H9 (cell line): ENCODE measurements around the gene UST. TPM values are rescaled to one million over a fixed set of nuclear protein-coding genes. Genes with fewer than 3 reads are reported as not detected.

Experiments
- DNase-seq: peaks from one replicate; pipeline ENCODE4 v3.0.0-alpha.2; 2017
- H2AFZ ChIP-seq: one replicate; pipeline ENCODE4 v1.6.1; 2013; ENCODE audit warnings: mild to moderate bottlenecking, low read length, control low read depth, moderate library complexity
- H2AK5ac ChIP-seq: 2 replicates; pipeline ENCODE4 v1.6.1; 2013; ENCODE audit warnings: low read length, control low read depth, mixed read lengths; ENCODE audit not compliant: insufficient read length
- H2BK120ac ChIP-seq: one replicate; pipeline ENCODE4 v1.6.1; 2013; ENCODE audit warnings: low read depth, mild to moderate bottlenecking, low read length, control low read depth, inconsistent platforms; ENCODE audit not compliant: poor library complexity, severe bottlenecking
- H2BK12ac ChIP-seq: 2 replicates; pipeline ENCODE4 v1.6.1; 2013; ENCODE audit warnings: low read length, control low read depth, mixed read lengths, low read depth; ENCODE audit not compliant: insufficient read length
- H2BK15ac ChIP-seq: 2 replicates; pipeline ENCODE4 v1.6.1; 2013; ENCODE audit warnings: low read depth, low read length, control low read depth
- H2BK20ac ChIP-seq: one replicate; pipeline ENCODE4 v1.6.1; 2013; ENCODE audit warnings: low read depth, mild to moderate bottlenecking, low read length, control low read depth, inconsistent platforms; ENCODE audit not compliant: poor library complexity, severe bottlenecking
- H2BK5ac ChIP-seq: 2 replicates; pipeline ENCODE4 v1.6.1; 2013; ENCODE audit warnings: low read length, control low read depth, mixed read lengths; ENCODE audit not compliant: insufficient read length
- H3K14ac ChIP-seq: 2 replicates; pipeline ENCODE4 v1.6.1; 2013; ENCODE audit warnings: low read length, control low read depth; ENCODE audit not compliant: insufficient read depth
- H3K18ac ChIP-seq: 2 replicates; pipeline ENCODE4 v1.6.1; 2013; ENCODE audit warnings: low read depth, mild to moderate bottlenecking, mixed read lengths, low read length, control low read depth; ENCODE audit not compliant: insufficient read length
- H3K23ac ChIP-seq: 2 replicates; pipeline ENCODE4 v1.6.1; 2013; ENCODE audit warnings: low read length, control low read depth, mixed read lengths, low read depth; ENCODE audit not compliant: insufficient read length
- H3K23me2 ChIP-seq: 2 replicates; pipeline ENCODE4 v1.6.1; 2013; ENCODE audit warnings: low read depth, mild to moderate bottlenecking, mixed read lengths, low read length, control low read depth; ENCODE audit not compliant: insufficient read length, poor library complexity, severe bottlenecking
- H3K27ac ChIP-seq: 2 replicates; pipeline ENCODE4 v1.5.1; 2013; ENCODE audit warnings: low read length, control low read depth, mixed read lengths, low read depth; ENCODE audit not compliant: insufficient read length
- H3K27me3 ChIP-seq: 2 replicates; pipeline ENCODE4 v1.6.1; 2013; ENCODE audit warnings: low read length, control low read depth, inconsistent platforms; ENCODE audit not compliant: insufficient read depth
- H3K4ac ChIP-seq: 2 replicates; pipeline ENCODE4 v1.6.1; 2013; ENCODE audit warnings: low read depth, mild to moderate bottlenecking, control low read depth, inconsistent platforms, low read length, moderate library complexity
- H3K4me1 ChIP-seq: 2 replicates; pipeline ENCODE4 v1.6.1; 2013; ENCODE audit warnings: low read length, control low read depth, inconsistent platforms; ENCODE audit not compliant: insufficient read depth
- H3K4me2 ChIP-seq: 2 replicates; pipeline ENCODE4 v1.6.1; 2013; ENCODE audit warnings: low read length, control low read depth, mixed read lengths; ENCODE audit not compliant: insufficient read length, insufficient read depth
- H3K56ac ChIP-seq: 2 replicates; pipeline ENCODE4 v1.6.1; 2013; ENCODE audit warnings: low read depth, mild to moderate bottlenecking, mixed read lengths, low read length, control low read depth; ENCODE audit not compliant: insufficient read length
- H3K79me1 ChIP-seq: 2 replicates; pipeline ENCODE4 v1.6.1; 2013; ENCODE audit warnings: low read depth, mild to moderate bottlenecking, moderate library complexity, low read length, control low read depth, inconsistent platforms; ENCODE audit not compliant: insufficient read depth, poor library complexity, severe bottlenecking
- H3K79me2 ChIP-seq: 2 replicates; pipeline ENCODE4 v1.6.1; 2013; ENCODE audit warnings: low read length, control low read depth, inconsistent platforms; ENCODE audit not compliant: insufficient read depth
- H3K9ac ChIP-seq: 2 replicates; pipeline ENCODE4 v1.6.1; 2013; ENCODE audit warnings: low read length, control low read depth, mixed read lengths; ENCODE audit not compliant: insufficient read length; ENCODE audit errors: extremely low read depth
- H3K9me3 ChIP-seq: one replicate; pipeline ENCODE4 v1.6.1; 2013; ENCODE audit warnings: low read depth, low read length, inconsistent platforms; ENCODE audit not compliant: control insufficient read depth
- H3T11ph ChIP-seq: one replicate; pipeline ENCODE4 v1.6.1; 2013; ENCODE audit warnings: mild to moderate bottlenecking, low read length, control low read depth, inconsistent platforms
- H4K20me1 ChIP-seq: one replicate; pipeline ENCODE4 v1.6.1; 2013; ENCODE audit not compliant: control insufficient read depth, insufficient read length, insufficient read depth
- H4K5ac ChIP-seq: 2 replicates; pipeline ENCODE4 v1.6.1; 2013; ENCODE audit warnings: low read depth, mild to moderate bottlenecking, mixed read lengths, low read length, control low read depth; ENCODE audit not compliant: insufficient read length
- H4K8ac ChIP-seq: replicated peaks from 2 replicates; pipeline ENCODE4 v1.6.1; 2013; ENCODE audit warnings: low read length, control low read depth, mixed read lengths, low read depth; ENCODE audit not compliant: insufficient read length
- H4K91ac ChIP-seq: 2 replicates; pipeline ENCODE4 v1.6.1; 2013; ENCODE audit warnings: low read depth, mild to moderate bottlenecking, moderate library complexity, mixed read lengths, low read length, control low read depth; ENCODE audit not compliant: insufficient read length
- H3K27ac Mint-ChIP-seq, 3 experiments: 2 replicates in 2 of 3; 3 replicates in 1 of 3; pipeline ENCODE4 v1.8.0; 2020 to 2021; ENCODE audit warnings: mixed read lengths in 3 of 3, mild to moderate bottlenecking in 1 of 3, moderate library complexity in 1 of 3
- H3K27me3 Mint-ChIP-seq: 2 replicates; pipeline ENCODE4 v1.8.0; 2021; ENCODE audit warnings: low read depth, mild to moderate bottlenecking, moderate library complexity, mixed read lengths
- H3K36me3 Mint-ChIP-seq, 3 experiments: 2 replicates in 2 of 3; 3 replicates in 1 of 3; pipeline ENCODE4 v1.8.0; 2020 to 2021; ENCODE audit warnings: low read depth in 3 of 3, mixed read lengths in 3 of 3; ENCODE audit not compliant: insufficient read depth in 1 of 3
- H3K4me1 Mint-ChIP-seq, 2 experiments: 2 replicates each; pipeline ENCODE4 v1.8.0; 2020; ENCODE audit warnings: mixed read lengths in 2 of 2
- H3K4me3 Mint-ChIP-seq, 2 experiments: 2 replicates in 1 of 2; 3 replicates in 1 of 2; pipeline ENCODE4 v1.8.0; 2020 to 2021; ENCODE audit warnings: mild to moderate bottlenecking in 2 of 2, mixed read lengths in 2 of 2, moderate library complexity in 1 of 2
- H3K9me3 Mint-ChIP-seq, 2 experiments: 2 replicates in 1 of 2; 3 replicates in 1 of 2; pipeline ENCODE4 v1.8.0; 2020; ENCODE audit warnings: mild to moderate bottlenecking in 2 of 2, mixed read lengths in 2 of 2, moderate library complexity in 1 of 2
- CTCF ChIP-seq: fragments of 200-600 bp; sonication (generic); conservative IDR thresholded peaks from 3 replicates; pipeline ENCODE4 v1.8.0; 2021; ENCODE audit warnings: antibody characterized with exemption, mild to moderate bottlenecking
- WGBS: extraction: QIAGEN DNeasy Blood & Tissue Kit; methylation state at CpG from one replicate; pipeline ENCODE4 v1.1.7; 2013; ENCODE audit warnings: missing lambda C conversion rate, low lambda C conversion rate, mixed read lengths; ENCODE audit not compliant: insufficient read length; ENCODE audit errors: extremely low coverage; 5-methylcytosine and 5-hydroxymethylcytosine counted together
- total RNA-seq: library from RNA; stranded (reverse); gene quantifications from 2 replicates; pipeline ENCODE4 v1.2.1, GENCODE V29; 2021

UST gene
- total RNA-seq, 1 experiment from 2014 or later = 14.4 TPM

- Mint-ChIP-seq H3K4me3 (no peak overlapping the region), H3K36me3 (peaks cover 1% of the 10 kb centered on the region in 3 experiments; a peak in 4 of 7 replicates), H3K4me1 (peaks cover 10 to 11% of the 10 kb centered on the region in 2 experiments), H3K27ac (no peak overlapping the region), H3K9me3 (no peaks in the 10 kb centered on the region), H3K27me3 (no peaks in the 10 kb centered on the region)
- H3K4me2 ChIP-seq = no peak overlapping the region
- no peaks in the 10 kb centered on the region for H3K23me2 ChIP-seq
- H3K79me1 ChIP-seq = no peaks in the 10 kb centered on the region
- H3K14ac ChIP-seq = no peak overlapping the region
- H2BK20ac ChIP-seq = no peak overlapping the region
- H3K27ac ChIP-seq = no peak overlapping the region
- no peaks in the 10 kb centered on the region for H3K9me3 ChIP-seq
- H3K4ac ChIP-seq = no peak overlapping the region
- no peak overlapping the region for H2BK120ac ChIP-seq
- H2AK5ac ChIP-seq = no peak overlapping the region
- no peak for DNase-seq
- H2BK12ac ChIP-seq = no peak overlapping the region
- no peak overlapping the region for H2BK15ac ChIP-seq
- no CpG with 5 or more reads among the region's 6 CpGs for WGBS
- no peaks in the 10 kb centered on the region for H4K20me1 ChIP-seq
- no peak overlapping the region for H3K56ac ChIP-seq
- H3K4me1 ChIP-seq = no peaks in the 10 kb centered on the region; the same call in 1 of the 2 replicates
- H2BK5ac ChIP-seq = no peak overlapping the region
- H3K23ac ChIP-seq = no peak overlapping the region
- H3K79me2 ChIP-seq = no peaks in the 10 kb centered on the region
- H3K18ac ChIP-seq = no peak overlapping the region
- no peak overlapping the region for H4K8ac ChIP-seq
- TF ChIP-seq CTCF = no peak
- no peak overlapping the region for H3K9ac ChIP-seq
- H3K27me3 ChIP-seq = no peaks in the 10 kb centered on the region
- H2AFZ ChIP-seq = no peak overlapping the region
- H4K5ac ChIP-seq = no peak overlapping the region
- no peak overlapping the region for H4K91ac ChIP-seq
- H3T11ph ChIP-seq = no peak overlapping the region
Measured at GRCh38 chr6:148905901-148906300, 159.1 kb downstream of the UST start.
